HG03442 (cell line): ENCODE results near the gene SLC16A9.
A peak's percentile ranks its signal among the peaks of the same experiment; 100 is the strongest.

Experiments
- ATAC-seq: cut with Tn5 transposase; IDR thresholded peaks from one replicate; pipeline ENCODE4 v1.9.1; 2021; ENCODE audit warnings: mild to moderate bottlenecking, moderate library complexity; ENCODE audit not compliant: unreplicated experiment

SLC16A9 gene

DNA sequence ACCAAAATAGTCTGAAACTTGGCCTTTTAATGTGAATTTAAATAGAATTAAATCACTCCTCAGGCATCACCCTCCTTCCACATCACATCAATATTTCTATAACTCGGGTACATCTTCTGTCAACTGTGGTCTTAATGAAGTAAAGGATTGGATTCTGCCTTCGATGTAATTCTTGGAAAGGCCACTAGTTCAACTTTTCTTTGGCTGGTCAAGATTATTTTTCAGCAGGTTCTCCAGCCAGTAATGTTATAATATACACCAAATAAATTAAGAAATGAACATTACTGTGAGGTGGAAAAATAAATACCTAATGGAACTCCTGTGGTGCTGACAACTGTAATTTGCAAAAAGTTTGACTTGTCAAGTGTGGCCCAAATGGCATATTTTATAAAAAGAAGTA is 9.7 kb upstream of the SLC16A9 start:
- ATAC-seq: no peak

DNA sequence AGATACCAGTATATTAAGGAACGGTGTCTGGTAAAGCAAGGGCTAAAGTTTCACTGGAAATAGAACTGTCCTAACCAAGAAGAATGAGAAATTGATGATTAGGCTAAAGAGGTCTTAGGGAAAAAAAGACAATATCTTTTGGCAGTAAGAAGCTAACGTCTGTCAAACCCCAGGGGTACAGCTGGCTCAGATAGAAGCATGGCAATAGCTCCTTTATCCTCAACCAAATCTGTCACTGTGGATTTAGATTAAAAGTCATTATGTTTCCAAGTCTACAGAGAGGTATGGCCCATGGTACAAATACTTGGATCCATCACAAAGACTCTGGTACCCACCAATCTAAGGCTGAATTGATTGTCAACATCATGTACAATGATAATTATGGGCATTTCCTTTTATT is 8.6 kb upstream of the SLC16A9 start:
- no peak for ATAC-seq

DNA sequence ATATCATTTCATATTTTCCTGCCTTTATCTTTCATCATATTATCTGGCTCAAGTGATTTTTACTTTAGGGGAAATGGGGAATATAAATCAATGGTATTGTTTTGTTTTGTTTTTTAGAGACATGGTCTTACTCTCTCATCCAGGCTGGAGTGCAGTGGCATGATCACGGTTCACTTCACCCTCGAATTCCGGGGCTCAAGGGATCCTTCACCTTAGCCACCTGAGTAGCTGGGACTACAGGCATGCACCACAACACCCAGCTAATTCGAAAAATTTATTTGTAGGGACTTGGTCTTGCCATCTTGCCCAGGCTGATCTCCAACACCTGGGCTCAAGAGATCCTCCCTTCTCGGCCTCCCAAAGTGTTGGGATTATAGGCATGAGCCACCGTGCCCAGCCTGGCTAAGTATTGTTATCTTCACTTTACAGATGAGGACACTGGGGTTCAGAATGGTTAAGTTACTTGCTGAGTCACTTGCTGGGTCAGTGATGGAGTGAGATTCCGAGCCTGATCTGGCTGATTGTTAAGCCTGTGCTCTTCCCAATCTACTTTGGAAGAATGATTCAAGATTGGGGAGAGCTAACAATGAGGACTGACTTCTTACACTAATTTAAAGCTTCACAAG is 3.7 kb upstream of the SLC16A9 start:
- no peak for ATAC-seq

DNA sequence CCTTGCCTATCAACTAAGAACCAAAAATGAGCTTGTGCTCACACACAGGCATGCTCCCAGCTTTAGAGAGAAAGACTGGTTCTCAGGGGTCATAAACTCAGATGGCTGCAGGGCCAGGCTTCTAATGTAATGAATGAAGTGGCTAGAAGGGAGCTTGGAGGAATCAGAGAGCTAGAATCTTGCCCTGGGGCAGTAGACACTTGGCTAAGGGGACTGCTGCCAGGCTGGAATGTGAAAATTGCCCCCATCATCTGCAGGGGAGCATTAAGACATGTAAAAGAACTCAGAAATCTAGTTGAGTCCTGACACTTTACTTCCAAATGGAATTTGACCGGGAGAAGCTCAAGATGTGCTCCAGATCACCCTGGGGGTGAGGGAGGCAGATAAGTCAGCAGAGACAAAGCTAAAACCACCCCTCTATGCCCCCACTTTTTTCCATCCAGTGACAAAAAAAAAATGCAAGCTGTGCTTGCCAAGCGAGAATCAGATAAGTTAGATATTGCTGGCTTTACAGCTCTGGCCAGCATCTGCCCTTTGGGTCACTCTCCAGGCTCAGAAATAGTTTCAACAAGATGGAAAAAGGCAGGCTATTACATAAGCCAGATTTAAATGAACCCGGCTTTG is 2.3 kb upstream of the SLC16A9 start:
- ATAC-seq: no peak

DNA sequence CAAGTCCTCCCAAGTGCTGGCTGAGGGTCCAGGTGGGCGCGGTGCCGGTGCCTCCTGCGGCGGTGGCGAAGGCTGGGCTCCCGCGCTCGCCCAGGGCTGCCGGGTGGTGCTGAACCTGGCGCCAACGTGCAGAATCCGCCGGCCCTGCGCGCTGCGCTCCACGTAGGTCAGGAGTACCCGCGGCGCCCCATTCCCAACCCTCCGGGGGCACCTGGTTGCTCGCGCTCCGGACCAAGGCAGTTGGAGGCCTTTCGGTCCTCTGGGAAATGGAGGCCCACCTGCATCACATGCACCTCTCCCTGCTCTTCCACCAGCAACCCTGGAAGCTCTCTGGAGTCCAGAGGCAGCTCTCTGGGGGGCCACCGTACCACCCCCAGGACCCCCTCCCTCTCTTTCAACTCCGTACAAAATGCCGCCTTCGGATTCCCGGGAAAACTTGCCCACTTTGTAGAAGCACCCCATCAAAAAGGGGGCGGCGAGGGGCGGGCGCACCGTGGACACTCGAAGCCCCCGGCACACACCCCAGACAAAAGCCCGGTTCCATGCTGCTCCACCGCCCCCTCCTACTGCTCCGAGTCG is 745 bp downstream of the SLC16A9 start:
- peak; percentile 28 for ATAC-seq

DNA sequence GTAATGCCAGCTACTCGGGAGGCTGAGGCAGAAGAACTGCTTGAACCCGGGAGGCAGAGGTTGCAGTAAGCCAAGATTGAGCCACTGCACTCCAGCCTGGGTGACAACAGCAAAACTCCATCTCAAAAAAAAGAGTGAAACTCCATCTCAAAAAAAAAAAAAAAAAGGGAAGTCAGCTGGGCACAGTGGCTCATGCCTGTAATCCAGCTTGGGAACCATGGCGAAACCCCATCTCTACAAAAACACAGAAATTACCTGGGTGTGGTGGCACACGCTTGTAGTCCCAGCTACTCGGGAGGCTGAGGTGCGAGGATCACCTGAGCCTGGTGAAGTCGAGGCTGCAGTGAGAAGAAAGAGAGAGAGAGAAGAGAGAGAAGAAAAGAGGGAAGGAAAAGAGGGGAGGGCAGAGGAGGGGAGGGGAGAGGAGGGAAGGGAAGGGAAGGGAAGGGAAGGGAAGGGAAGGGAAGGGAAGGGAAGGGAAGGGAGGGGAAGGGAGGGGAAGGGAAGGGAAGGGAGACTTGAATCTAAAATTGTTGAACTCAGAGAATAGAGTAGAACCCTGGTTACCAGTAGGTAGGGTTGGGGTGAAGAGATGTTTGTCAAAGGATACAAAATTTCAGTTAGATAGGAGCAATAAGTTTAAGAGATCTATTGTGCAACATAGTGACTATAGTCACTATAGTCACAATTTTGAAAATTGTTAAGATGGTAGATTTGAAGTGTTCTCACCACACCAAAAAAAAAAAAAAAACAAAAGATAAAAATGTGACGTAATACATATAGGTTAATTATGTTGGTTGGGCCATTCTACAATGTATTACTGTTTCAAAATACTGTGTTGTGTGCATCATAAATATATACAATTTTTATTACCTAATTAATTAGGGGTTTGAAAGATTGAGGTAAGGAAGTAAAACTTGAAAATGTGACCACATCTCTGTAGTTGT is 2.5 kb downstream of the SLC16A9 start:
- no peak for ATAC-seq

DNA sequence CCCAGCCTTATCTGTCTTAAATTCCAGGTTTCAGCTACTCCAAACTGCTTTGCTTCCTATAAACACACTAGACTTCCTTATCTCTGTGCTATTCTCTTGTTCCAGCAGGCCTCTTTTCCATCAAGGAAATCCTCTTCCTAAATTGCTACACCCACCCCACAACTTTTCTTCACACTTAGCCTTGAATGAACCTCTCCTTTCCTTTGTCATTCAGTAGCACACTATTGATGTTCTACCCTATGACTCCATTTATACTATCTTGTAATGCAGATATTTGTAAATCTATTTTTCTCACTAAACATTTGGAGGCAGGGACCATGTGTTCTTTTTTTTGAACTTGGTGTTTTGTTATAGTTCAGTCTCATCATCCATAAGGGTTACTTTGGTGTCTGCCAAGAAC is 3.7 kb downstream of the SLC16A9 start:
- no peak for ATAC-seq

DNA sequence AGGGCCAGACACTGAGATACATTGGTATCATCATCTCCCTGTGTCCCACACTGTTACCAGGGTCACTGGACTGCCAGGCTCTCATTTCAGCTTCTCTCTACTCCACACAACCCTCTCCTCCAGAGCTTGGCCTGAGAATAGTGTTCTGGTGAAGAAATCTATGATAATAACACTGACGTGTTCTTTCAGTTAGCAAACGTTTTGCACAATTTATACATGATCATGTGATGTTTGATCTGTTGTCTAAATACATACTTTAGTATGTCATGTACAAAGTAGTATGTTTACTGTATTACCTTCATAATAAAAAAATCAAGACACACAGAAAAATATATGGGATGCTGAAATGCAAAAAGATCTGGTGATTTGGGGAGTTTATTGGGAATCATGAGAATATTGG is 5.0 kb downstream of the SLC16A9 start:
- no peak for ATAC-seq

DNA sequence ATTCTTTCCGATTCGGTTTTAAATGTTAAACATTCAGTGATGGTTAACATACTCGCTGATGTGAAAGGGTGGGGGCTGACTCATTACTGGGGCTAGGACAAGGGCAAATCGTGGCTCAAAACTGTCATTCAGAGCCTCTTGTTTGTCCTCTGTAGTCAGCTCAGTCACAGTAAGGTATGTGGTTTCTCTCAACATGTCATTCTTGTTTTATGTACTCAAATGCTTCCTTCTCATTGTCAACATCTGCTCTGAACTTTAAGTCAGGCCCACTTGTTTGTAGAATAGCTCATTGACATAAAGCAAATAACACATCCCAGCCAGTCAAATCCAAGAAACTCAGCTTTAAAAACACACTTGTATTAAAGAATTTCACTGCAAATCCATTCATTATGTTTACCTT is 7.3 kb downstream of the SLC16A9 start:
- peak; percentile 64 for ATAC-seq

DNA sequence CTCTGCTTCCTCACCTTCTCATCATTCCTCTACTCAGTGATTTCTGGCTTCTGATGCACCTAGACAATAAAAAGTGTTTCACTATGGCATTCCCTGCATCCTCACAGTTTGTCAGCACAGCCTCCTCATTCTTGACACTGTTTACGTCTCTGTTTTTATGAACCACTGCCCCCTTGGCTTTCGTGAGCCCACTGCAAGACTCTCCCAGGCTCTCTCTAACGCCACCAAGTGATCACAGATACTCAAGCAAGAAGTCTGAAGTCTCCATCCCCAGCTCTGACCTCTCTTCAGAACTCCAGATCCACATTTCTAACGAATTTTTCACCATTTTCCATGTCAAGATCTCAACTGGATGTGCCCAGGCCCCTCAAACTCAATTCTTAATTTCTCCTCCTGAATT is 8.9 kb downstream of the SLC16A9 start:
- ATAC-seq: no peak

DNA sequence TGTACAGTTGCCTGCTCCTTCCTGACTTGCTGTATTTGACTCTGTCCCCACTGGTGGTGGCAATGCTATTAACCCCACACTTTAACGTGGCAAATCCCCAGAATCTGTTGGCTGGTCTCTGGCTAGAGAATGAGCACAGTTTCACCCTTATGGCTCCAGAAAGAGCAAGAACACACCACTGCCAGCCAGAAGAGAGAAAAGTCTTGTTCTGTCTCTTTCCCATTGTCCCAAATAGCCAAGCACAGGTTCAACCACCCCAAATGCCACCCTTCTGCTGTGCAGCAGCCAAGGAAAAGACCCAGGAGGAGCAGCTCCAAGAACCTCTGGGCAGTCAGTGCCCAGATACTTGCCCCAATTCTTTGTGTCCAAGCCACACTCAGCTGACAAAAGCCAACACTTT is 11.3 kb downstream of the SLC16A9 start:
- ATAC-seq: no peak

DNA sequence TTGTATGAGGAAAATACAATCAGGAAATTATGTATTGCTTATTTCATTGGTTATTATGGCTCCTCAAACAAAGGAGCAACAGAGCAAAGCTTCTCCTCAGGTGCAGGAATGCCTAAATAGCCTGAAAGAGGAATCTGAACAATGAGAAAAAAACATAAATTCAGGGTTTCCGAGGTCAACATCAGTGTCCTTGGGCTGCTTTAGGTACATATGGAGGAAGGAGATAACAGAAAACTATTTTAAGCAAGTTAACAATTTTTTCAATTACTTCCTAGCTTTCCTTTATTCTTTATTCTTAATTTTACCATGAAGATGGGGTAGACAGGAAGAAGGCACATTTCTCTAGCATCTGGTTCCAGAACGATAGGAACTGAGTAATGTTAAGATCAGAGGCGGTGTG is 14.0 kb downstream of the SLC16A9 start:
- ATAC-seq: no peak

DNA sequence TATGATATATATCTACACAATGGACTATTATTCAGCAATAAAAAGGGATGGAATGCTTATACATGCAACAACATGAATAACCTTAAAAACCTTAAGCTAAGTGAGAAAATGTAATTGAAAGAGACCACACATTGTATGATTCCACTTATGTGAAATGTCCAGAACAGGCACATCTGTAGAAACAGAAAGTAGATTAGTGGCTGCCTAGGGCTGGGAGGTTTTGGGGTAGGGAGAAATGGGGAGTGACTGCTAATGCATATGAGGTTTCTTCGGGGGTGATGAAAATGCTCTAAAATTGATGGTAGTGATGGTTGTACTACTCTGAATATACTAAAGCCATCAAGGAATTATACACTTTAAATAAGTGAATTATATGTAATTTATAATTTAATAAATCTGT is 14.7 kb downstream of the SLC16A9 start:
- ATAC-seq: no peak

DNA sequence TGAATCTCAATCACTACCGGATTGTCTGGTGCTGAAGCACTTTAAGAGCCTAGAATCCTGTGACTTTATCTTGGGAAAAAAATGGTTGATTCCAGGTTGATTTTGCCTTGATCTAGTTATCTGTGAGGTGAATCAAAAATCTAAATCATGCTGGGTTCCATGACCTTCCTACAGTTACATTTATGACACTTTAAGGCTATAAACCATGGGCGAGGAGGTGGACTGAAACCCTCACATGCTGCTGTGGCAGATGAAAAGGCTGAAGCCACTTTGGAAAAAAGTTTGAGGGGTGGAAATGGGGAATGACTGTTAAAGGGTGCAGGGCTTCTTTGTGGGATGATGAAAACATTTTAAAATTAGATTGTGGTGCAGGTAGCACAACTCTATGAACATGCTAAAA is 17.5 kb downstream of the SLC16A9 start:
- no peak for ATAC-seq

DNA sequence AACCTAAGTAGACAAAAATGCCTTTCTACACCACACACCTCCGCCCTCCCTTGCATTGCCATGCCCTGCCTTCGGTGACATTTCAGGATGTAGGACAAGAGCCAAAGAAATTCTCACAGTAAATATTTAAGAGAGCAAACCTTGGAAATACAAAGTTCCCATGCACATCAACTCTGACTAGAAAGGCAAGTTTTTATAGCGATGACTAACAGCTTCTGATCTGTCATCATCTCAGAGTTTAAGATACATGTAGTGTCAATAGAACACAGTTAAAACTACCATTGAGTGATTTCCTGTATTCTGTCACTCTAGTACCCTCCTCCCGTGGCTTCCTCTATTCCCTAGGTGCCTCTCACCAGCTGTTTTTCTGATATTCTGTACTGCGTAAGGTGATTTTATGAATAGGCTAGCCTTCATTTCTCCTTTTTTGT is 20.7 kb downstream of the SLC16A9 start:
- ATAC-seq: no peak

DNA sequence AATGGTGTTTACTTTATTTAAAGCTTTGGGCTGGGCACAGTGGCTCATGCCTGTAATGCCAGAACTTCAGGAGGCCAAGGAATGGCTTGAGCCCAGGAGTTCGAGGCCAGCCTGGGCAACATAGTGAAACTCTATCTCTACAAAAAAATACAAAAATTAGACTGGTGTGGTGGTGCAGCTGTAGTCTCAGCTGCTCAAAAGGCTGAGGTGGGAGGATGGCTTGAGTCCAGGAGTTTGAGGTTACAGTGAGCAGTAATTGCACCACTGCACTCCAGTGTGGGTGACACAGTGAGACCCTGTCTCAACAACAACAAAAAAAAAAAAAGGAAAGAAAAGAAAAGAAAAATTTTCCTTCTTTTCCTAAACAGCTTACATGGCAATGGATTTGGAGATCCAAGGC is 22.0 kb downstream of the SLC16A9 start:
- no peak for ATAC-seq

DNA sequence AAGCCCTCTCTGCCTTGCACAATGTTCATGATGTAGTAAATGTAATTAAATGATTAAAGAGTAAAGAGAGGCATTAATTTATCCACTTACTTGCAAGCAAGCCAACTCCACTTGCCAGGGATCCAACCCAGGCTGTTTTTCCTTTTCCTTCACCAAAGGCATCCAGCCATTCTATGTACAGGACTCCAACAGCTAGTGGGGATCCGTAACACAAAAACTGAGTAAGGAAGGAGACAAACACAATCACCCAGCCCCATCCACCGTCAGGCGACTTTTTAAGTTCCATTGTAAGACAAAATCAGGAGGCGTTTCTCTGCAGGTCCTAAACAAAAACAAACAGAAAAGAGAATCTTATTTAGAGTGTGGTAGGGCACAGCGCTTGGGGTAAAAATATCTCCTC is 25.6 kb downstream of the SLC16A9 start:
- ATAC-seq: no peak

DNA sequence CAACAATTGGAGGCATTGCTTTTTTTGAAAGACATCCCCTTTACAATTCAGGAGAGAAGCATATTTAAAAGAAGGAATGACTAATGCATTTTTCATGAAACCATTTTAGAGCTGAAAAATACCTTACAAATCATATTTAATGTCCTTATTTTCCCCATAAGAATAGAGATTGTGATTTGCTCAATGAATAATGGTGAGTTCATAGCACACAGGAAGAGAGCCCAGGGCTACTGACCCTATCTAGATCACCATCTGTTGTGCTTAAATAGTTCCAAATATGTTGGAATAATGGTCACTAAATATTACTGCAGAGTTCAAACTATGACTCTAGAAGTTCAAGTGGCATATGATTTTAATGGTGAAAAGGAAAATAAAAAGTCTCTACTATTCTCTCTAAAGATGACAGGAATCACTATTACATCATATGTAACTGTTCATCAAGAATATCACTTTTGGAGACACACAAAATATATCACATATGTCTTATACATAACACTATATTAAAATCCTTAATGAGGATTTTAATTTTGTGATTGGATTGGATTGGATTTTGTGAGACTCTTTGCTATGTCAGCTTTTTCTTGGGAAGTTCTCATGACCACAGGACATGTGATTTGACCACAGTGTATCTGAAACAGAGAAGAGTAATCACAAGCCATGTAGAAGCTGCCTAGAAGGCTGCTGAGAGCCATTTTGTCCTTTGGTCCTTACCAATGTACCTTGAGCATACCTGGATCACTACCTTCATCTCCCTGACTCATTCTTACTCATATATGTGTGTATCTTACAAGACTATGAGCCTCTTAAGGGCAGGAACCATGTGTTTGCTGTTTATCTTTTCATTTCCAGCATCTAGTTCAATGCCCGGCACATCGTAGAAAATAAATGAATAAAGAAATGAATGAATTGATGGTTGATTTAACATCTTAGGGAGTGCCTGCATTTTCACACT is 26.4 kb downstream of the SLC16A9 start:
- no peak for ATAC-seq

DNA sequence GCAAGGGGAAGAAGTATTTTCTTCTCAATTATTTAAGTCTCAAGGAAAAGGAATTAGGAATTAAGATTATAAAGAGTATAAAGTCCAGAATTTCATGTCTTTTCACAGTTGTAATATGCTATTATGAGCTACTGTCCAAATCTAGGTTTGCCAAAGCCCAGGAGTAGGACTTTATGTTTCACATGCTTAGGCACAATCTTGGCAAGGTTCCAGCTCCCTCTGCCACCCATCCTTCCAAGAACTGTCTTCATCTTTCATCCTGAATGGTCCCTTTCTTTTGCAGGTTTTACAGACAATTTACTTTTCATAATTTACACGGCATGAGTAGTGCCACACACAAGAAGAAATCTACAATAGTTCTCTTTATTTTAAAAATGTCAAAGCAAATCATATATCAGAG is 29.5 kb downstream of the SLC16A9 start:
- no peak for ATAC-seq

DNA sequence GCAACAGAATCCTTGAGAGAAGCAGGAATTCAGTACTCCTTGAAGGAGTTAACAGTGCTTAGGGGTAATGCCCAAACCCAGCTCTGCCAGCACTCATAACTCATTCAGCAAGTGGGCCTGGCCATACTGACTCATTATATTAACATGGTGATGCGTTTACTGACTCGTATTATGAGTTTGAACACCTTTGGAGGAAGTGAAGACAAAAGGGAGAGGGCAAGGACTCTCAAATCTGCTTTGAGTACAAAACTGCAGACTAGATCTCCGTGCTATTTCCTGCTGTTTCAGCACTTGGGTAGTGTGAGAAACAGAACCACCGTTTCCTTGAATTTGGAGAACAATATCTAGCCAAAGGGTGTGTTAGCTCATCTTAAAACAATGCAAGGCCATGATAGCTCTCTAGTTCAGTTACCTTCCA is 30.8 kb downstream of the SLC16A9 start:
- ATAC-seq: peak; percentile 89
